DND-41 (cell line): ENCODE measurements around the gene HDAC4.

ENCODE experiments used
- ATAC-seq: fragments of 200-7000 bp; cut with Tn5 transposase; 3 replicates; pipeline ENCODE4 v1.9.1; 2021; ENCODE audit warnings: low read depth; ENCODE audit not compliant: insufficient read depth
- DNase-seq: peaks from one replicate; pipeline ENCODE4 v3.0.0-alpha.2; 2020
- H2AFZ ChIP-seq: 2 replicates; pipeline ENCODE4 v1.6.0; 2012; ENCODE audit warnings: low read depth, low read length
- H3K27ac ChIP-seq: 2 replicates; pipeline ENCODE4 v1.5.1; 2012; ENCODE audit warnings: low read length, inconsistent platforms
- H3K27me3 ChIP-seq: fragments of 200-600 bp; sonication (generic); 2 replicates; pipeline ENCODE4 v1.6.0; 2012; ENCODE audit warnings: low read length, mild to moderate bottlenecking, inconsistent platforms; ENCODE audit not compliant: insufficient read depth, poor library complexity
- H3K36me3 ChIP-seq: 2 replicates; pipeline ENCODE4 v1.5.1; 2012; ENCODE audit warnings: low read length, inconsistent platforms; ENCODE audit not compliant: insufficient read depth
- H3K4me1 ChIP-seq: 2 replicates; pipeline ENCODE4 v1.5.1; 2012; ENCODE audit warnings: mild to moderate bottlenecking, low read length; ENCODE audit not compliant: insufficient read depth
- H3K4me2 ChIP-seq: 2 replicates; pipeline ENCODE4 v1.6.0; 2012; ENCODE audit warnings: mild to moderate bottlenecking, moderate library complexity, low read length, inconsistent platforms; ENCODE audit not compliant: insufficient read depth
- H3K4me3 ChIP-seq, 2 experiments: fragments of 200-600 bp in 1 of 2; shearing (Covaris generic) in 1 of 2; 2 replicates each; pipeline ENCODE4 v1.5.1; 2012 to 2016; ENCODE audit warnings: inconsistent platforms in 2 of 2, low read length in 2 of 2, mild to moderate bottlenecking in 2 of 2, low read depth in 1 of 2, moderate library complexity in 1 of 2
- H3K79me2 ChIP-seq: 2 replicates; pipeline ENCODE4 v1.6.0; 2012; ENCODE audit warnings: low read length, inconsistent platforms; ENCODE audit not compliant: insufficient read depth
- H3K9ac ChIP-seq: 2 replicates; pipeline ENCODE4 v1.6.0; 2012; ENCODE audit warnings: low read depth, mild to moderate bottlenecking, inconsistent platforms, low read length, moderate library complexity
- H3K9me3 ChIP-seq: 2 replicates; pipeline ENCODE4 v1.5.1; 2012; ENCODE audit warnings: low read length, moderate library complexity, mild to moderate bottlenecking, inconsistent platforms; ENCODE audit not compliant: insufficient read depth, severe bottlenecking
- H4K20me1 ChIP-seq: 2 replicates; pipeline ENCODE4 v1.6.0; 2012; ENCODE audit warnings: low read length; ENCODE audit not compliant: insufficient read depth
- CTCF ChIP-seq: IDR thresholded peaks from 2 replicates; pipeline ENCODE4 v1.5.1; 2012; ENCODE audit warnings: borderline replicate concordance, low read length, moderate library complexity, mild to moderate bottlenecking; ENCODE audit not compliant: poor library complexity, severe bottlenecking; ENCODE audit errors: extremely low read depth
- EZH2 ChIP-seq: IDR thresholded peaks from 3 replicates; pipeline ENCODE4 v1.6.1; 2012; ENCODE audit warnings: borderline replicate concordance, low read depth, mild to moderate bottlenecking, moderate library complexity, low read length, inconsistent platforms; ENCODE audit not compliant: severe bottlenecking

Gene HDAC4

GRCh38 chr2:239200646-239201530 is 199.9 kb downstream of the HDAC4 start:
- Histone ChIP-seq H3K36me3 (peaks cover 98% of the 10 kb centered on the region), H3K4me3 (no peak overlapping the region), H2AFZ (no peak overlapping the region), H3K27ac (no peak overlapping the region), H3K9ac (no peak overlapping the region), H3K4me2 (no peak overlapping the region), H3K79me2 (peaks cover 100% of the 10 kb centered on the region), H3K9me3 (no peaks in the 10 kb centered on the region), H4K20me1 (peaks cover 100% of the 10 kb centered on the region), H3K4me1 (no peaks in the 10 kb centered on the region), H3K27me3 (no peaks in the 10 kb centered on the region)
- TF ChIP-seq CTCF (no peak), EZH2 (no peak)
- no peak for ATAC-seq
- DNase-seq, result no peak

GRCh38 chr2:239199041-239199768 is 201.6 kb downstream of the HDAC4 start:
- Histone ChIP-seq H3K4me3 (no peak overlapping the region), H3K27ac (peak overlapping the region; percentile 25; the same call in 1 of the 2 replicates), H3K36me3 (peaks cover 99% of the 10 kb centered on the region), H3K79me2 (peaks cover 100% of the 10 kb centered on the region), H3K4me1 (no peaks in the 10 kb centered on the region), H3K9ac (no peak overlapping the region), H3K27me3 (no peaks in the 10 kb centered on the region), H3K9me3 (no peaks in the 10 kb centered on the region), H3K4me2 (no peak overlapping the region), H2AFZ (no peak overlapping the region), H4K20me1 (peaks cover 100% of the 10 kb centered on the region)
- TF ChIP-seq EZH2 (no peak), CTCF (no peak)
- ATAC-seq (no peak), DNase-seq (no peak)

- peak; percentile 11; the same call in 1 of the 3 replicates for ATAC-seq
- H3K27ac ChIP-seq, result 0 out of 2 replicates have a peak overlapping the region, but pooled peaks have one; percentile 11
These were observed 202.6 kb downstream of the HDAC4 start for GRCh38 chr2:239198221-239198620.

More at GRCh38 chr2:239198221-239198620, 202.6 kb downstream of the HDAC4 start:
- Histone ChIP-seq H3K79me2 (peaks cover 100% of the 10 kb centered on the region), H3K27me3 (no peaks in the 10 kb centered on the region), H3K4me2 (no peak overlapping the region), H3K9ac (no peak overlapping the region), H2AFZ (no peak overlapping the region), H3K9me3 (no peaks in the 10 kb centered on the region), H3K4me3 (no peak overlapping the region), H4K20me1 (peaks cover 100% of the 10 kb centered on the region), H3K4me1 (no peaks in the 10 kb centered on the region), H3K36me3 (peaks cover 99% of the 10 kb centered on the region)
- no peak for DNase-seq
- TF ChIP-seq CTCF, result no peak
- no peak for TF ChIP-seq EZH2
